ENCODE results near the gene CAPN15.

Gene CAPN15

GRCh38 chr16:515939-516226 lies 11.6 kb upstream of the CAPN15 start:
- no peaks in the 10 kb centered on the region for H3K9me2 ChIP-seq (replicated peaks; ENCODE audit: low read depth, low read length)
- H3K79me2 ChIP-seq (ENCODE audit: insufficient read depth, low read length): no peaks in the 10 kb centered on the region
- no peaks in the 10 kb centered on the region for H3K27me3 ChIP-seq (ENCODE audit: insufficient read depth, low read length, poor library complexity, severe bottlenecking)
- no peaks in the 10 kb centered on the region for H3K4me1 ChIP-seq (ENCODE audit: insufficient read depth, low read length, poor library complexity, severe bottlenecking)
- no peak overlapping the region for H3K9ac ChIP-seq (ENCODE audit: low read depth, low read length, poor library complexity, severe bottlenecking)
- H3K4me2 ChIP-seq (ENCODE audit: low read depth, low read length, poor library complexity, severe bottlenecking): no peak overlapping the region
- TF ChIP-seq EZH2phosphoT487 (IDR thresholded peaks at IDR 0.05; ENCODE audit: borderline replicate concordance): no peak
- H2AFZ ChIP-seq (ENCODE audit: low read length): no peak overlapping the region
- H4K20me1 ChIP-seq (ENCODE audit: insufficient read depth, low read length, poor library complexity, severe bottlenecking): no peaks in the 10 kb centered on the region
- no peaks in the 10 kb centered on the region for H3K36me3 ChIP-seq (ENCODE audit: insufficient read depth, low read length)
- H3K4me3 ChIP-seq (ENCODE audit: low read length, poor library complexity, severe bottlenecking): no peak overlapping the region
- no peaks in the 10 kb centered on the region for H3K9me3 ChIP-seq (ENCODE audit: insufficient read depth, low read depth, low read length)
- H3F3A ChIP-seq (ENCODE audit: low read depth): no peaks in the 10 kb centered on the region

GRCh38 chr16:516301-516700 lies 11.2 kb upstream of the CAPN15 start:
- no peak overlapping the region for H2AFZ ChIP-seq (ENCODE audit: low read length)
- H3K4me2 ChIP-seq (ENCODE audit: low read depth, low read length, poor library complexity, severe bottlenecking): no peak overlapping the region
- no peaks in the 10 kb centered on the region for H3K9me3 ChIP-seq (ENCODE audit: insufficient read depth, low read depth, low read length)
- no peaks in the 10 kb centered on the region for H3K9me2 ChIP-seq (replicated peaks; ENCODE audit: low read depth, low read length)
- TF ChIP-seq CTCF (conservative IDR thresholded peaks at IDR 0.05; ENCODE audit: low read length): no peak
- TF ChIP-seq EZH2phosphoT487 (IDR thresholded peaks at IDR 0.05; ENCODE audit: borderline replicate concordance): no peak
- no peaks in the 10 kb centered on the region for H3K79me2 ChIP-seq (ENCODE audit: insufficient read depth, low read length)
- H3K4me1 ChIP-seq (ENCODE audit: insufficient read depth, low read length, poor library complexity, severe bottlenecking): no peaks in the 10 kb centered on the region
- no peaks in the 10 kb centered on the region for H3K36me3 ChIP-seq (ENCODE audit: insufficient read depth, low read length)
- H3K27me3 ChIP-seq (ENCODE audit: insufficient read depth, low read length, poor library complexity, severe bottlenecking): no peaks in the 10 kb centered on the region
- H3K4me3 ChIP-seq (ENCODE audit: low read length, poor library complexity, severe bottlenecking): no peak overlapping the region
- H3F3A ChIP-seq (ENCODE audit: low read depth): no peaks in the 10 kb centered on the region
- no peaks in the 10 kb centered on the region for H4K20me1 ChIP-seq (ENCODE audit: insufficient read depth, low read length, poor library complexity, severe bottlenecking)
- H3K9ac ChIP-seq (ENCODE audit: low read depth, low read length, poor library complexity, severe bottlenecking): no peak overlapping the region

GRCh38 chr16:518858-519257 lies 8.7 kb upstream of the CAPN15 start:
- H3F3A ChIP-seq (ENCODE audit: low read depth): no peaks in the 10 kb centered on the region
- no peaks in the 10 kb centered on the region for H4K20me1 ChIP-seq (ENCODE audit: insufficient read depth, low read length, poor library complexity, severe bottlenecking)
- H3K9me2 ChIP-seq (replicated peaks; ENCODE audit: low read depth, low read length): no peaks in the 10 kb centered on the region
- TF ChIP-seq EZH2phosphoT487 (IDR thresholded peaks at IDR 0.05; ENCODE audit: borderline replicate concordance) (no peak), CTCF (conservative IDR thresholded peaks at IDR 0.05; ENCODE audit: low read length) (no peak)
- no peak overlapping the region for H2AFZ ChIP-seq (ENCODE audit: low read length)
- no peak overlapping the region for H3K4me3 ChIP-seq (ENCODE audit: low read length, poor library complexity, severe bottlenecking)
- H3K9ac ChIP-seq (ENCODE audit: low read depth, low read length, poor library complexity, severe bottlenecking): no peak overlapping the region
- H3K4me1 ChIP-seq (ENCODE audit: insufficient read depth, low read length, poor library complexity, severe bottlenecking): no peaks in the 10 kb centered on the region
- H3K27me3 ChIP-seq (ENCODE audit: insufficient read depth, low read length, poor library complexity, severe bottlenecking): no peaks in the 10 kb centered on the region
- no peaks in the 10 kb centered on the region for H3K9me3 ChIP-seq (ENCODE audit: insufficient read depth, low read depth, low read length)
- H3K36me3 ChIP-seq (ENCODE audit: insufficient read depth, low read length): no peaks in the 10 kb centered on the region
- no peak overlapping the region for H3K4me2 ChIP-seq (ENCODE audit: low read depth, low read length, poor library complexity, severe bottlenecking)
- H3K79me2 ChIP-seq (ENCODE audit: insufficient read depth, low read length): no peaks in the 10 kb centered on the region

- H3K9me3 ChIP-seq (ENCODE audit: insufficient read depth, low read depth, low read length): no peaks in the 10 kb centered on the region
- H4K20me1 ChIP-seq (ENCODE audit: insufficient read depth, low read length, poor library complexity, severe bottlenecking): no peaks in the 10 kb centered on the region
- H3K4me3 ChIP-seq (ENCODE audit: low read length, poor library complexity, severe bottlenecking): no peak overlapping the region
- H3K9ac ChIP-seq (ENCODE audit: low read depth, low read length, poor library complexity, severe bottlenecking): no peak overlapping the region
- H2AFZ ChIP-seq (ENCODE audit: low read length): no peak overlapping the region
- H3K4me1 ChIP-seq (ENCODE audit: insufficient read depth, low read length, poor library complexity, severe bottlenecking): no peaks in the 10 kb centered on the region
- no peak overlapping the region for H3K4me2 ChIP-seq (ENCODE audit: low read depth, low read length, poor library complexity, severe bottlenecking)
- H3K9me2 ChIP-seq (replicated peaks; ENCODE audit: low read depth, low read length): no peaks in the 10 kb centered on the region
- TF ChIP-seq EZH2phosphoT487 (IDR thresholded peaks at IDR 0.05; ENCODE audit: borderline replicate concordance) (no peak), CTCF (conservative IDR thresholded peaks at IDR 0.05; ENCODE audit: low read length) (no peak)
- no peaks in the 10 kb centered on the region for H3K36me3 ChIP-seq (ENCODE audit: insufficient read depth, low read length)
- H3K27me3 ChIP-seq (ENCODE audit: insufficient read depth, low read length, poor library complexity, severe bottlenecking): no peaks in the 10 kb centered on the region
- no peaks in the 10 kb centered on the region for H3F3A ChIP-seq (ENCODE audit: low read depth)
- H3K79me2 ChIP-seq (ENCODE audit: insufficient read depth, low read length): no peaks in the 10 kb centered on the region
Observed at GRCh38 chr16:519425-519824, 8.1 kb upstream of the CAPN15 start.

Data from Loucy (cell line).